ENCODE data around the gene TICRR. TPM values are rescaled to one million over a fixed set of nuclear protein-coding genes. Genes with fewer than 3 reads are reported as not detected.

TICRR gene
- total and polyA plus RNA-seq, 2 of the 13 experiments (the other 11 are each of a cell fraction or from before 2014, with no cell fraction given) = 4.1 to 14.3 TPM

GRCh38 chr15:89677381-89677780, 102.1 kb downstream of the TICRR start:
- Histone ChIP-seq H2AFZ (ENCODE audit: low read length) (no peak overlapping the region), H4K20me1 (ENCODE audit: insufficient read depth, low read length) (no peaks in the 10 kb centered on the region), H3K27me3 (ENCODE audit: control insufficient read depth in 1 of 2, insufficient read depth in 2 of 2, low read length in 2 of 2) (no peaks in the 10 kb centered on the region), H3K9ac (ENCODE audit: insufficient read depth, low read depth, low read length) (no peak overlapping the region), H3K36me3 (replicated peaks in 1 of 2; ENCODE audit: control insufficient read depth in 1 of 2, insufficient read depth in 2 of 2, low read length in 2 of 2) (no peaks in the 10 kb centered on the region), H3K79me2 (ENCODE audit: insufficient read depth, low read length) (no peaks in the 10 kb centered on the region), H3K9me3 (ENCODE audit: low read length) (no peaks in the 10 kb centered on the region), H3K4me1 (ENCODE audit: insufficient read depth, low read length) (peaks cover 66% of the 10 kb centered on the region), H3K27ac (ENCODE audit: extremely low read length, insufficient read depth, low read length) (no peak overlapping the region), H3K4me3 (replicated peaks in 1 of 3; ENCODE audit: insufficient read depth in 1 of 3, low read depth in 2 of 3, low read length in 3 of 3) (no peak overlapping the region), H3K4me2 (ENCODE audit: low read depth, low read length) (no peak overlapping the region)
- no peak for DNase-seq (ENCODE audit: low spot score)
- POLR2A ChIA-PET = no interaction called here
- intact Hi-C loops (cut with micrococcal nuclease; ENCODE audit: unreplicated experiment) (loop anchor here (10.0 kb wide), 1 partner anchor 183 kb away; the partner anchor contains the start of gene RHCG), in situ Hi-C loops (cut with HindIII; ENCODE audit: extremely low pct_ligation_motif_present, low pct_unique_long_range_greater_than_20kb) (no loop called here)
- TF ChIP-seq HOXD1 (CRISPR knock-in tag; IDR thresholded peaks at IDR 0.05) (no peak), ZNF597 (CRISPR knock-in tag; IDR thresholded peaks at IDR 0.05) (no peak), ZNF292 (CRISPR knock-in tag; IDR thresholded peaks at IDR 0.05; ENCODE audit: borderline replicate concordance, low read depth) (no peak), NFE2L2 (IDR thresholded peaks at IDR 0.05; ENCODE audit: low read length) (no peak), ZNF451 (CRISPR knock-in tag; IDR thresholded peaks at IDR 0.05) (no peak), SMC3 (IDR thresholded peaks at IDR 0.05; ENCODE audit: low read length) (no peak), GABPB1 (CRISPR knock-in tag; IDR thresholded peaks at IDR 0.05) (no peak)
- 100% methylated on average over 1 of the region's 1 CpG for WGBS (ENCODE audit: low lambda C conversion rate)
- CTCF ChIA-PET (ENCODE audit: low intra/inter-chr PET ratio, low total read pairs) = no interaction called here
- BruUV-seq (replicated peaks) = no TSS peak
- no peak for FAIRE-seq
- no peak for ATAC-seq

Other genes starting within 250 kb of the TICRR start
- 19.1 and 35.5 TPM in 2 replicates for gene POLG, start 240.6 kb upstream of the TICRR start, total RNA-seq (2016; rRNA removed; fragmentation: Illumina TruSeq; extraction: Trizol)
- 25.7 and 26.6 TPM in 2 replicates for gene POLG, start 240.6 kb upstream of the TICRR start, polyA plus RNA-seq (2011; rRNA removed)
- gene RHCG, start 78.9 kb upstream of the TICRR start, total RNA-seq (2016; rRNA removed; fragmentation: Illumina TruSeq; extraction: Trizol) = not detected in 2 replicates
- gene RHCG, start 78.9 kb upstream of the TICRR start, polyA plus RNA-seq (2011; rRNA removed) = not detected in 2 replicates
- 4.4 and 6.2 TPM in 2 replicates for gene KIF7, start 80.0 kb downstream of the TICRR start, total RNA-seq (2016; rRNA removed; fragmentation: Illumina TruSeq; extraction: Trizol)
- gene KIF7, start 80.0 kb downstream of the TICRR start, polyA plus RNA-seq (2011; rRNA removed) = 1.5 and 2.2 TPM in 2 replicates
- 0.73 and 1.2 TPM in 2 replicates for gene PLIN1, start 103.9 kb downstream of the TICRR start, total RNA-seq (2016; rRNA removed; fragmentation: Illumina TruSeq; extraction: Trizol)
- gene PLIN1, start 103.9 kb downstream of the TICRR start, polyA plus RNA-seq (2011; rRNA removed) = 0.74 and 0.78 TPM in 2 replicates
- gene PEX11A, start 115.3 kb downstream of the TICRR start, total RNA-seq (2016; rRNA removed; fragmentation: Illumina TruSeq; extraction: Trizol) = 13.9 and 15.1 TPM in 2 replicates
- gene PEX11A, start 115.3 kb downstream of the TICRR start, polyA plus RNA-seq (2011; rRNA removed) = 9.9 and 10.2 TPM in 2 replicates
- gene WDR93, start 115.3 kb downstream of the TICRR start, total RNA-seq (2016; rRNA removed; fragmentation: Illumina TruSeq; extraction: Trizol) = not detected in 2 replicates
- gene WDR93, start 115.3 kb downstream of the TICRR start, polyA plus RNA-seq (2011; rRNA removed) = 0.07 and 0.08 TPM in 2 replicates
- gene MESP1, start 175.8 kb downstream of the TICRR start, total RNA-seq (2016; rRNA removed; fragmentation: Illumina TruSeq; extraction: Trizol) = not detected in 2 replicates
- gene MESP1, start 175.8 kb downstream of the TICRR start, polyA plus RNA-seq (2011; rRNA removed) = not detected in 2 replicates
- gene MESP2, start 200.9 kb downstream of the TICRR start, total RNA-seq (2016; rRNA removed; fragmentation: Illumina TruSeq; extraction: Trizol) = not detected in 2 replicates
- not detected in 2 replicates for gene MESP2, start 200.9 kb downstream of the TICRR start, polyA plus RNA-seq (2011; rRNA removed)
- gene ANPEP, start 239.4 kb downstream of the TICRR start, total RNA-seq (2016; rRNA removed; fragmentation: Illumina TruSeq; extraction: Trizol) = 34.6 and 60.4 TPM in 2 replicates
- gene ANPEP, start 239.4 kb downstream of the TICRR start, polyA plus RNA-seq (2011; rRNA removed) = 91.6 and 133 TPM in 2 replicates